SK-N-SH (cell line): ENCODE data around the gene PIH1D1. TPM values are rescaled to one million over a fixed set of nuclear protein-coding genes. Genes with fewer than 3 reads are reported as not detected.

Experiments
- CTCF ChIA-PET: fragments of 300-600, 350-600 bp; formaldehyde crosslinking; extraction: SDS; loops from one replicate; lab custom pipeline; 2021; lab: Yijun Ruan, JAX
- POLR2A ChIA-PET: fragments of 350-600 bp; sonication (Branson Sonifier 250); formaldehyde crosslinking; extraction: SDS; loops from one replicate; lab custom pipeline; 2020; ENCODE audit warnings: antibody characterized with exemption, inconsistent platforms; lab: Yijun Ruan, JAX
- DNase-seq: peaks from one replicate; pipeline ENCODE4 v3.0.0; 2012
- H2AFZ ChIP-seq: fragments of 200-600 bp; sonication (generic); 2 replicates; pipeline ENCODE4 v1.8.1; 2016; ENCODE audit warnings: antibody characterized with exemption, mild to moderate bottlenecking, low read depth
- H3F3A ChIP-seq: fragments of 200-600 bp; sonication (generic); replicated peaks from 2 replicates; pipeline ENCODE3; 2016; ENCODE audit warnings: antibody characterized with exemption, mild to moderate bottlenecking; ENCODE audit not compliant: insufficient read depth
- H3K27ac ChIP-seq, 2 experiments: fragments of 200-500 bp in 1 of 2; fragments of 200-600 bp in 1 of 2; sonication (Bioruptor generic) in 1 of 2; sonication (generic), shearing (Covaris generic) in 1 of 2; 2 replicates each; pipeline versions ENCODE4 v1.5.1 to v1.6.1; 2014 to 2016; ENCODE audit warnings: low read depth in 2 of 2, inconsistent platforms in 1 of 2, low read length in 1 of 2, mild to moderate bottlenecking in 1 of 2, mixed read lengths in 1 of 2
- H3K27me3 ChIP-seq: fragments of 200-600 bp; sonication (generic), shearing (Covaris generic); 2 replicates; pipeline ENCODE4 v1.6.1; 2016; ENCODE audit warnings: mixed run types; ENCODE audit not compliant: insufficient read depth
- H3K36me3 ChIP-seq, 2 experiments: fragments of 200-500 bp in 1 of 2; fragments of 200-600 bp in 1 of 2; sonication (Bioruptor generic) in 1 of 2; sonication (generic) in 1 of 2; replicated peaks in 1 of 2; 2 replicates each; pipeline versions ENCODE3 to v1.5.1; 2014 to 2016; ENCODE audit warnings: low read length in 1 of 2, mild to moderate bottlenecking in 1 of 2; ENCODE audit not compliant: insufficient read depth in 2 of 2, control insufficient read depth in 1 of 2
- H3K4me1 ChIP-seq, 2 experiments: fragments of 200-500 bp in 1 of 2; fragments of 200-600 bp in 1 of 2; sonication (Bioruptor generic) in 1 of 2; sonication (generic), shearing (Covaris generic) in 1 of 2; 2 replicates each; pipeline versions ENCODE4 v1.5.1 to v1.6.1; 2014 to 2016; ENCODE audit warnings: low read depth in 1 of 2, low read length in 1 of 2, mixed run types in 1 of 2; ENCODE audit not compliant: insufficient read depth in 2 of 2, control insufficient read depth in 1 of 2
- H3K4me2 ChIP-seq: fragments of 200-600 bp; sonication (generic), shearing (Covaris generic); 2 replicates; pipeline ENCODE4 v1.6.1; 2017; ENCODE audit warnings: mixed run types
- H3K4me3 ChIP-seq, 2 experiments: fragments of 200-500 bp in 1 of 2; fragments of 200-600 bp in 1 of 2; sonication (Bioruptor generic) in 1 of 2; sonication (generic), shearing (Covaris generic) in 1 of 2; 2 replicates each; pipeline versions ENCODE4 v1.5.1 to v1.8.1; 2014 to 2016; ENCODE audit warnings: low read depth in 2 of 2, inconsistent platforms in 1 of 2, low read length in 1 of 2, mild to moderate bottlenecking in 1 of 2, mixed read lengths in 1 of 2, moderate library complexity in 1 of 2
- H3K79me2 ChIP-seq: fragments of 200-600 bp; sonication (generic); 2 replicates; pipeline ENCODE4 v1.8.1; 2017; ENCODE audit warnings: mild to moderate bottlenecking; ENCODE audit not compliant: insufficient read depth
- H3K9ac ChIP-seq: fragments of 200-600 bp; sonication (generic); 2 replicates; pipeline ENCODE4 v1.6.1; 2017; ENCODE audit warnings: mixed run types
- H3K9me2 ChIP-seq: fragments of 200-600 bp; sonication (generic); 2 replicates; pipeline ENCODE4 v1.6.1; 2017; ENCODE audit warnings: mixed run types
- H3K9me3 ChIP-seq: fragments of 200-600 bp; sonication (generic); 2 replicates; pipeline ENCODE4 v1.6.1; 2017; ENCODE audit warnings: mixed run types, mild to moderate bottlenecking, moderate library complexity
- H4K20me1 ChIP-seq: fragments of 200-600 bp; sonication (generic); 2 replicates; pipeline ENCODE4 v1.6.1; 2017; ENCODE audit warnings: mild to moderate bottlenecking, mixed run types; ENCODE audit not compliant: insufficient read depth
- ELF1 ChIP-seq: IDR thresholded peaks from 2 replicates; pipeline ENCODE4 v1.4.0; 2012
- EP300 ChIP-seq, 2 experiments: IDR thresholded peaks; 2 replicates each; pipeline versions ENCODE4 v1.4.0 to v1.6.1; 2012; ENCODE audit warnings: borderline replicate concordance in 1 of 2, low read depth in 1 of 2, low read length in 1 of 2
- FOXJ3 ChIP-seq: sonication (generic); formaldehyde crosslinking; IDR thresholded peaks from 2 replicates; pipeline ENCODE4 v1.5.1; 2020; ENCODE audit warnings: mild to moderate bottlenecking, missing genetic modification reagents
- GABPA ChIP-seq: IDR thresholded peaks from 2 replicates; pipeline ENCODE4 v1.4.0; 2012; ENCODE audit warnings: low read depth, mild to moderate bottlenecking
- GATA2 ChIP-seq: sonication (generic); formaldehyde crosslinking; IDR thresholded peaks from 2 replicates; pipeline ENCODE4 v1.5.0; 2020; ENCODE audit warnings: mild to moderate bottlenecking, missing genetic modification reagents
- JUND ChIP-seq: IDR thresholded peaks from 2 replicates; pipeline ENCODE4 v1.4.0; 2012
- MEF2A ChIP-seq: IDR thresholded peaks from 2 replicates; pipeline ENCODE4 v1.4.0; 2012; ENCODE audit warnings: low read depth, borderline replicate concordance
- NRF1 ChIP-seq: IDR thresholded peaks from 2 replicates; pipeline ENCODE4 v1.6.1; 2012; ENCODE audit warnings: low read depth, mild to moderate bottlenecking, low read length
- POLR2AphosphoS5 ChIP-seq: IDR thresholded peaks from 2 replicates; pipeline ENCODE4 v1.6.1; 2012; ENCODE audit warnings: low read depth, low read length
- RAD21 ChIP-seq: IDR thresholded peaks from 2 replicates; pipeline ENCODE4 v1.6.1; 2012; ENCODE audit warnings: mild to moderate bottlenecking, low read length
- RCOR1 ChIP-seq: fragments of 150-350 bp; IDR thresholded peaks from 2 replicates; pipeline ENCODE4 v1.6.1; 2017; ENCODE audit warnings: antibody characterized with exemption, low read length
- RFX5 ChIP-seq: IDR thresholded peaks from 2 replicates; pipeline ENCODE4 v1.6.1; 2012; ENCODE audit warnings: mild to moderate bottlenecking, improper control_type of control experiment, low read length
- RXRA ChIP-seq: IDR thresholded peaks from 2 replicates; pipeline ENCODE4 v1.4.0; 2012; ENCODE audit warnings: low read depth, mild to moderate bottlenecking, borderline replicate concordance
- SIN3A ChIP-seq: IDR thresholded peaks from 2 replicates; pipeline ENCODE4 v1.6.1; 2012; ENCODE audit warnings: low read depth, mild to moderate bottlenecking, low read length, moderate library complexity, borderline replicate concordance
- TEAD4 ChIP-seq: IDR thresholded peaks from 2 replicates; pipeline ENCODE4 v1.4.0; 2012; ENCODE audit warnings: mild to moderate bottlenecking, borderline replicate concordance; ENCODE audit not compliant: insufficient read depth
- WGBS: methylation state at CpG from one replicate; pipeline ENCODE4 v1.1.6; 2017; ENCODE audit warnings: low lambda C conversion rate; 5-methylcytosine and 5-hydroxymethylcytosine counted together
- polyA plus RNA-seq, 3 experiments: library from polyadenylated mRNA; depleted of rRNA; stranded (reverse); fragments of >200 nt; gene quantifications; 2 replicates each; pipeline ENCODE4 v1.2.3, GENCODE V29; 2012
- TF ChIP-seq, protein P1 (sequence below): IDR thresholded peaks from 2 replicates; pipeline ENCODE4; 2012
- TF ChIP-seq, protein P2 (sequence below): fragments of 200-600 bp; sonication (generic); IDR thresholded peaks from 2 replicates; pipeline ENCODE4 v1.6.1; 2017; ENCODE audit warnings: antibody characterized with exemption, mild to moderate bottlenecking, moderate library complexity

The PIH1D1 gene
- polyA plus RNA-seq, 1 of the 3 experiments (the other 2 are of a cell fraction), result 157 TPM

DNA sequence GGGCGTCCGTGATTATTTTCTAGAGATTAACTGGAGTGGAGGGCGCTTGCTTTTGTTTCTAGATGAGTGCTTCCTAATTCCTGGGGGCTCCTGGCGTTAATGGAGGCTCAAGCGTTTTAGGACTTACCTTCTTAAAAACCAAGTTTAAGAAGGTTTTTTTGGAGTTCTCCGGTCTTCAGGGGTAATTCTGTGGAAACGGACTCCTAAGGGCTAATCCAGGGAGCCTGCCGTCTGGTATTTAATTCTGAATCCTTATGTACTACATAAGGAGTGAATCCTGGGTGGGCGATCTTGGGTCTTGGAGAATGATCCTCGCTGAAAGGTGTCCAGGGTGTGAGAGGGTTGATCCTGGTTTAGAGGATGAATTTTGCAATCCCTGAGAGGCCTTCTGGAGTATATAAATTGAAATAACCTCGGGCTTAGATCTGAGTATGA, 45.0 kb upstream of the PIH1D1 start:
- peaks cover 40 to 45% of the 10 kb centered on the region in 2 experiments for H3K36me3 ChIP-seq

DNA sequence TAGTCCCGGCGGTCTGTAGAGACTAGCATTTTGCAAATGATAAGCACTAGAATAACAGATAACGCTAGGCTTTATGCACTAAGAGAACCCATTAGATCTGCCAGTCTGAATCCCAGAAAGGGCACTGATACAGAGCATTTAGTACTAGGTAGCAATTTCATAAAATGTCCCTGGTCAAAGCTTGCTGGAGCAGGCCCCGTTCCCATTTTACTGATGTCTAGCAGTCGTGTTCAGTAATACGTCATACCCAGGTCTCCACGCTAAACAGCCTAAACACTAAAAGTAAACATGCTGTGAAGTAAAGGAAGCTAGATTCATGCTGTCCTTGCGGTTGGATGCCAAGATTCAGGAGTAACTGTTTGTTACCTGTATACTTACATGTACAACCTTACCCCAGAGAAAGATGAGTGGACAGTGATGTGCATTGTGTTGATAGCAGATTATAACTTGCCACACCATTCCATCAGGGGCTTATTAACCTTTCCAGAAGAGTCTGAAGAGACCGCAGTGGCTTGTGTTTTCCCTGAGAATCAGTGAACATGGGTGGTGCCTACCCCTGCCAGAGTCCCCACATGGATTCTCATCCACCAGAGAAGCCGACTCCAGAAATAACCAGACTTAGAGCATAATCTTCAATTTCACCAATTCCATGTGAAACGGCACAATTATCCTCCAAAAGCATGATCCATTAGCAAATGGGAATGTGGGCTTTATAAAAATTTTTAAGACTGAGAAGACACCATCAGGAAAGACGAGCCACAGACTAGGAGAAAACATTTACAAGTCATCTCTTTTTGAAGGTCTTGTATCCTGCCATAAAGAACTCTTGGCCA, 41.2 kb upstream of the PIH1D1 start:
- Histone ChIP-seq H3K9me2 (no peaks in the 10 kb centered on the region), H3K36me3 (peaks cover 42 to 56% of the 10 kb centered on the region in 2 experiments), H4K20me1 (peaks cover 38% of the 10 kb centered on the region), H3K27ac (peak overlapping the region; percentile 12 to 30; a peak in 3 of 4 replicates), H3K9ac (no peak overlapping the region), H3K79me2 (peaks cover 50% of the 10 kb centered on the region), H3K9me3 (no peaks in the 10 kb centered on the region), H3K27me3 (no peaks in the 10 kb centered on the region), H3F3A (peaks cover 87% of the 10 kb centered on the region), H3K4me2 (no peak overlapping the region), H2AFZ (no peak overlapping the region), H3K4me3 (no peak overlapping the region), H3K4me1 (peaks cover 6 to 26% of the 10 kb centered on the region in 2 experiments)
- TF ChIP-seq FOXJ3 (CRISPR knock-in tag), result no peak
- TF ChIP-seq JUND, result peak; percentile 22; the same call in 1 of the 2 replicates
- TF ChIP-seq TEAD4, result 0 out of 2 replicates have a peak, but pooled peaks have one; percentile 5
- TF ChIP-seq, protein P1, sequence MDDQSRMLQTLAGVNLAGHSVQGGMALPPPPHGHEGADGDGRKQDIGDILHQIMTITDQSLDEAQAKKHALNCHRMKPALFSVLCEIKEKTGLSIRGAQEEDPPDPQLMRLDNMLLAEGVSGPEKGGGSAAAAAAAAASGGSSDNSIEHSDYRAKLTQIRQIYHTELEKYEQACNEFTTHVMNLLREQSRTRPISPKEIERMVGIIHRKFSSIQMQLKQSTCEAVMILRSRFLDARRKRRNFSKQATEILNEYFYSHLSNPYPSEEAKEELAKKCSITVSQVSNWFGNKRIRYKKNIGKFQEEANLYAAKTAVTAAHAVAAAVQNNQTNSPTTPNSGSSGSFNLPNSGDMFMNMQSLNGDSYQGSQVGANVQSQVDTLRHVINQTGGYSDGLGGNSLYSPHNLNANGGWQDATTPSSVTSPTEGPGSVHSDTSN, result no peak
- no peak for TF ChIP-seq RFX5
- no peak for TF ChIP-seq GATA2
- no peak for TF ChIP-seq RCOR1
- TF ChIP-seq NRF1, result no peak
- TF ChIP-seq POLR2AphosphoS5, result peak; percentile 45
- peak; percentile 86 for TF ChIP-seq SIN3A
- no peak for TF ChIP-seq ELF1
- no peak for TF ChIP-seq GABPA
- no peak for TF ChIP-seq RAD21
- no peak for TF ChIP-seq MEF2A
- TF ChIP-seq, protein P2, sequence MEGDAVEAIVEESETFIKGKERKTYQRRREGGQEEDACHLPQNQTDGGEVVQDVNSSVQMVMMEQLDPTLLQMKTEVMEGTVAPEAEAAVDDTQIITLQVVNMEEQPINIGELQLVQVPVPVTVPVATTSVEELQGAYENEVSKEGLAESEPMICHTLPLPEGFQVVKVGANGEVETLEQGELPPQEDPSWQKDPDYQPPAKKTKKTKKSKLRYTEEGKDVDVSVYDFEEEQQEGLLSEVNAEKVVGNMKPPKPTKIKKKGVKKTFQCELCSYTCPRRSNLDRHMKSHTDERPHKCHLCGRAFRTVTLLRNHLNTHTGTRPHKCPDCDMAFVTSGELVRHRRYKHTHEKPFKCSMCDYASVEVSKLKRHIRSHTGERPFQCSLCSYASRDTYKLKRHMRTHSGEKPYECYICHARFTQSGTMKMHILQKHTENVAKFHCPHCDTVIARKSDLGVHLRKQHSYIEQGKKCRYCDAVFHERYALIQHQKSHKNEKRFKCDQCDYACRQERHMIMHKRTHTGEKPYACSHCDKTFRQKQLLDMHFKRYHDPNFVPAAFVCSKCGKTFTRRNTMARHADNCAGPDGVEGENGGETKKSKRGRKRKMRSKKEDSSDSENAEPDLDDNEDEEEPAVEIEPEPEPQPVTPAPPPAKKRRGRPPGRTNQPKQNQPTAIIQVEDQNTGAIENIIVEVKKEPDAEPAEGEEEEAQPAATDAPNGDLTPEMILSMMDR, result no peak
- DNase-seq, result no peak
- ChIA-PET CTCF (interaction anchor here (0.9 to 1.5 kb wide), 4 partner anchors 10 to 181 kb away, joined by 3 to 5 read pairs (median 3); partner anchors contain the start of genes FLT3LG and PIH1D1), POLR2A (interaction anchor here (0.9 to 1.5 kb wide), 2 partner anchors 14 to 41 kb away, joined by 3 to 4 read pairs; partner anchors contain the start of gene PIH1D1)
- 82% methylated on average over 12 of the region's 12 CpGs for whole genome bisulfite sequencing

More for the DNA sequence above, 45.0 kb upstream of the PIH1D1 start:
- H3K4me3 ChIP-seq, result peak overlapping the region; percentile 88 to 97
- H3F3A ChIP-seq, result peaks cover 83% of the 10 kb centered on the region
- POLR2A ChIA-PET, result interaction anchor here (0.9 to 1.7 kb wide), 11 partner anchors 9 to 180 kb away, joined by 3 to 8 read pairs (median 4); partner anchors contain the start of genes ALDH16A1, PRMT1 and SCAF1
- peak overlapping the region; percentile 91 for H3K4me2 ChIP-seq
- CTCF ChIA-PET, result interaction anchor here (1.8 to 3.5 kb wide), 3 partner anchors 18 to 74 kb away, joined by 5 to 14 read pairs (median 14); partner anchors contain the start of gene FLT3LG
- peak overlapping the region; percentile 47; the same call in 1 of the 2 replicates for H2AFZ ChIP-seq
- peaks cover 27% of the 10 kb centered on the region for H4K20me1 ChIP-seq
- peaks cover 11 to 24% of the 10 kb centered on the region in 2 experiments for H3K4me1 ChIP-seq
- 0% methylated on average over 9 of the region's 11 CpGs for WGBS
- H3K9me2 ChIP-seq, result no peaks in the 10 kb centered on the region
- peak overlapping the region; percentile 90 to 91 for H3K27ac ChIP-seq
- H3K27me3 ChIP-seq, result no peaks in the 10 kb centered on the region
- DNase-seq, result no peak
- H3K9me3 ChIP-seq, result no peaks in the 10 kb centered on the region
- TF ChIP-seq, protein P1, result no peak
- TF ChIP-seq EP300 (IDR thresholded peaks at IDR 0.05; ENCODE audit: borderline replicate concordance in 1 of 2, low read depth in 1 of 2, low read length in 1 of 2), result no peak
- TF ChIP-seq TEAD4, result no peak
- TF ChIP-seq JUND, result 0 out of 2 replicates have a peak, but pooled peaks have one; percentile 1
- no peak for TF ChIP-seq POLR2AphosphoS5
- no peak for TF ChIP-seq RXRA
- H3K9ac ChIP-seq, result peak overlapping the region; percentile 96
- peaks cover 28% of the 10 kb centered on the region for H3K79me2 ChIP-seq
